Heart left ventricle (tissue), 13 donors: ENCODE results near the gene CMBL.

ENCODE experiments used
- CTCF ChIP-seq, 12 donors: fragments of 200-600 bp; sonication (generic) in 4 of 12; IDR thresholded peaks; one replicate each; pipeline versions ENCODE4 v1.5.0 to v1.8.0; 2018 to 2022; ENCODE audit warnings: antibody characterized with exemption in 12 of 12, mild to moderate bottlenecking in 5 of 12
- POLR2A ChIP-seq, 2 donors: fragments of 450-650 bp; IDR thresholded peaks; one replicate each; pipeline ENCODE4 v1.6.1; 2017; ENCODE audit warnings: antibody characterized with exemption in 2 of 2, mild to moderate bottlenecking in 2 of 2, moderate library complexity in 2 of 2
- donor health status: ischemic (EF 13 %, LVEDD 7.1; RV severe dilation, severe dysfunction).
- donor health status: DM: no; HTN: yes; CAD: no.
- donor health status: DM: no; HTN: no; CAD: no.
- donor health status: ischemic (EF 25% LVEDD 6.9; RV normal size, moderate dysfunction).
- donor health status: ischemic (EF 25% LVEDD 5.7; RV mildly dilated, moderate dysfunction).
- donor health status: ischemic (EF 35%, LVEDD 5.7; RV mildly dilated, moderate dysfunction).
- donor health status: nonischemic (EF 11% LVEDD 7.7; RV severe dilation, severe dysfunction).
- donor health status: DM: yes; HTN: yes; CAD: no.
- donor health status: PGD.
- donor health status: ischemic (EF 29% LVEDD 5.4; RV normal size, mild dysfunction).
- donor health status: nonischemic (EF 23%, LVEDD 6.1; RV moderate dilation, normal function).

- TF ChIP-seq CTCF (IDR thresholded peaks at IDR 0.05) (no peak), POLR2A (IDR thresholded peaks at IDR 0.05) (no peak)
These were observed 74.7 kb downstream of the CMBL start for GRCh38 chr5:10233011-10233410.
